H1 (cell line): ENCODE results near the gene MRAP2.

Experiments
- CHD2 ChIP-seq: IDR thresholded peaks from 2 replicates; pipeline ENCODE4 v1.6.1; 2012; ENCODE audit warnings: low read length, improper control_type of control experiment
- EP300 ChIP-seq, 2 experiments: IDR thresholded peaks; 1 replicate in 1 of 2; 2 replicates in 1 of 2; pipeline ENCODE4 v1.6.1; 2011 to 2012; ENCODE audit warnings: low read depth in 2 of 2, low read length in 2 of 2, mild to moderate bottlenecking in 2 of 2, borderline replicate concordance in 1 of 2, inconsistent platforms in 1 of 2, moderate library complexity in 1 of 2
- FOSL1 ChIP-seq: IDR thresholded peaks from 2 replicates; pipeline ENCODE4 v1.6.1; 2011; ENCODE audit warnings: mild to moderate bottlenecking, low read depth, low read length, moderate library complexity; ENCODE audit not compliant: insufficient read depth
- HDAC2 ChIP-seq, 2 experiments: fragments of 300-600 bp in 1 of 2; sonication (generic) in 1 of 2; IDR thresholded peaks; 2 replicates each; pipeline ENCODE4 v1.6.1; 2011 to 2012; ENCODE audit warnings: low read depth in 2 of 2, low read length in 2 of 2, mild to moderate bottlenecking in 2 of 2, moderate library complexity in 2 of 2, borderline replicate concordance in 1 of 2, inconsistent platforms in 1 of 2
- HDAC6 ChIP-seq: IDR thresholded peaks from one replicate; pipeline ENCODE4 v1.7.1; 2012; ENCODE audit warnings: low read depth, mild to moderate bottlenecking, inconsistent platforms, low read length, moderate library complexity
- POLR2A ChIP-seq, 2 experiments: IDR thresholded peaks; 1 replicate in 1 of 2; 2 replicates in 1 of 2; pipeline ENCODE4 v1.6.1; 2011; ENCODE audit warnings: low read depth in 2 of 2, low read length in 2 of 2, mild to moderate bottlenecking in 2 of 2; ENCODE audit errors: control extremely low read depth in 1 of 2
- YY1 ChIP-seq: IDR thresholded peaks from 2 replicates; pipeline ENCODE4 v1.6.1; 2011; ENCODE audit warnings: low read depth, mild to moderate bottlenecking, low read length

DNA sequence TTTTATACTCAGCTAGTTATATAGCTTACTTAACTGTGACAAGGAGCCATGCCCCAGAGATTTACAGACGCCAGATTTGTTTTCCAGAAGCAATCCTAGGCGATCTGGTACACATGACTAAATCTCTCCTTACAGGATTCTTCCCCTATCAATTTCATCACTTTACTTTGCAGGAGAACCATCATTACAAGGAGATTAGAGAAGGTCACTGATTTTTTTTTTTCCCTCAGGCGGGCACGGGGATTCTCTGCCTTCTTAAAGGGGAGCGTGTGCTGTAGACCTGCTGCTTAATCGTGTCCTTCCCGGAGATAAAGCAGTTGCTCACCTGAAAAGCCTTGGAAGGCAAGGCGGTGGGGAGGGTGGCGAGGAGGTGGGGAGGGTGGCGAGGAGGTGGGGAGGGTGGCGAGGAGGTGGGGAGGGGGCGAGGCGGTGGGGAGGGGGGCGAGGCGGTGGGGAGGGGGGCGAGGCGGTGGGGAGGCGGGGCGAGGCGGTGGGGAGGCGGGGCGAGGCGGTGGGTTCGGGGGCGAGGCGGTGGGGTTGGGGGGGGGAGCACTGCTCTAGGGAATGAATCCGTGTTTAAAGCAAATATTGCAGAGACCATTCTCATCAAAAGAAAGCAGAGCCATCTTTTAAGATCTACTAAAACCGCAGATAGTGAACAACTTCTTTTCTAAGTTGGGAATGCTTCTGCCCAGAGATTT is 14.3 kb upstream of the MRAP2 start:
- no peak for TF ChIP-seq HDAC2 (IDR thresholded peaks at IDR 0.05; ENCODE audit: borderline replicate concordance in 1 of 2, low read depth in 2 of 2, low read length in 2 of 2)
- TF ChIP-seq EP300 (IDR thresholded peaks at IDR 0.05; ENCODE audit: borderline replicate concordance in 1 of 2, low read depth in 2 of 2, low read length in 2 of 2) = no peak
- no peak for TF ChIP-seq FOSL1
- no peak for TF ChIP-seq YY1
- TF ChIP-seq HDAC6 = no peak
- no peak for TF ChIP-seq POLR2A (IDR thresholded peaks at IDR 0.05; ENCODE audit: control extremely low read depth in 1 of 2, low read depth in 2 of 2, low read length in 2 of 2)
- no peak for TF ChIP-seq CHD2
